Activated CD4-positive, alpha-beta T cell treated with anti-CD3 and anti-CD28 coated beads for 36 hours (primary cell): ENCODE results near the gene TWIST1. TPM values are rescaled to one million over a fixed set of nuclear protein-coding genes. Genes with fewer than 3 reads are reported as not detected.

ENCODE experiments used
- ATAC-seq: fragments of 200-7000 bp; cut with Tn5 transposase; one replicate; pipeline ENCODE4 v1.10.0; 2021; ENCODE audit warnings: mild to moderate bottlenecking, moderate library complexity
- CTCF ChIA-PET: fragments of 350-600 bp; sonication (Branson Sonifier 250); formaldehyde crosslinking; loops from one replicate; lab custom pipeline; 2021; ENCODE audit warnings: antibody characterized with exemption; lab: Charles Lee
- POLR2A ChIA-PET: fragments of 350-600 bp; sonication (Branson Sonifier 250); formaldehyde crosslinking; loops from one replicate; lab custom pipeline; 2021; ENCODE audit warnings: antibody characterized with exemption, inconsistent platforms; lab: Charles Lee
- DNase-seq: peaks from one replicate; pipeline ENCODE4 v3.0.0-alpha.2; 2020
- H3K27ac Mint-ChIP-seq: one replicate; pipeline ENCODE4 v1.8.0; 2021; ENCODE audit warnings: mixed read lengths
- H3K27me3 Mint-ChIP-seq: one replicate; pipeline ENCODE4 v1.8.0; 2021; ENCODE audit warnings: mixed read lengths
- H3K36me3 Mint-ChIP-seq: one replicate; pipeline ENCODE4 v1.8.0; 2021; ENCODE audit warnings: low read depth, mixed read lengths
- H3K4me1 Mint-ChIP-seq: one replicate; pipeline ENCODE4 v1.8.0; 2021; ENCODE audit warnings: mixed read lengths
- H3K4me3 Mint-ChIP-seq: one replicate; pipeline ENCODE4 v1.8.0; 2021; ENCODE audit warnings: mild to moderate bottlenecking, moderate library complexity, mixed read lengths
- H3K9me3 Mint-ChIP-seq: one replicate; pipeline ENCODE4 v1.8.0; 2021; ENCODE audit warnings: low read depth, mixed read lengths
- intact Hi-C, 2 experiments: fragments of 100-400 bp; cut with DNase I in 1 of 2; cut with micrococcal nuclease in 1 of 2; formaldehyde crosslinking; loops; one replicate each; pipeline versions ENCODE4 v1.14.2 to v1.15.1; 2022 to 2024; cut with DNase I, micrococcal nuclease
- total RNA-seq, 2 experiments: library from RNA; stranded (reverse); gene quantifications; one replicate each; pipeline ENCODE4 v1.2.3, GENCODE V29; 2021

TWIST1 gene
- total RNA-seq, 2 experiments from 2014 or later, result 1.2 TPM

GRCh38 chr7:19111474-19112273 is 5.8 kb downstream of the TWIST1 start:
- Mint-ChIP-seq H3K27me3 (peaks cover 75% of the 10 kb centered on the region), H3K27ac (no peak overlapping the region), H3K36me3 (peaks cover 2% of the 10 kb centered on the region), H3K4me3 (no peak overlapping the region), H3K9me3 (no peaks in the 10 kb centered on the region), H3K4me1 (peaks cover 6% of the 10 kb centered on the region)
- intact Hi-C loops, result no loop called here
- ATAC-seq (no peak), DNase-seq (no peak)
- CTCF ChIA-PET, result no interaction called here
- POLR2A ChIA-PET, result no interaction called here

DNA sequence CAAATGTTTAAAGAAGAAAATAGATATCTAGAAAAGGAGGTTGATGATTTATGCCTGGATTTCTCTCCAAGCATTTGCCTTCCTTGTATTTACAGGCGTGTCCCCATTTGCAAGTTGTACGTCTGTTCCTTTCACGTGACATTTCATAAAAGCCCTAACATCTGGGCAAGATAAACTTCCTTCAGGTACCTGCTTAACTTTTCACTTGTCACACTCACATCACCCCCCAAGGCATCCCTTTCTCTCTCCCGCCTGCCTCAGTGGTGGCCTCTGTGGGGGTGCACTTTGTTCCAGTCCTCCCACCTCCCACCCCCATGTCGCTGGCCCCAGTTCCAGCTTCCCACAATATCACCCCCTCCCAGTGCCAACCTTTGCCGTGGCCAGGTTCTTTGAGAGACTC is 6.7 kb downstream of the TWIST1 start:
- Mint-ChIP-seq H3K27me3 (peaks cover 80% of the 10 kb centered on the region), H3K9me3 (no peaks in the 10 kb centered on the region), H3K4me3 (no peak overlapping the region), H3K27ac (no peak overlapping the region), H3K4me1 (peaks cover 2% of the 10 kb centered on the region), H3K36me3 (peaks cover 2% of the 10 kb centered on the region)
- ChIA-PET POLR2A (no interaction called here), CTCF (no interaction called here)
- ATAC-seq (no peak), DNase-seq (no peak)
- intact Hi-C loops, result no loop called here

- POLR2A ChIA-PET, result no interaction called here
These were observed 7.3 kb downstream of the TWIST1 start for GRCh38 chr7:19110026-19110730.

DNA sequence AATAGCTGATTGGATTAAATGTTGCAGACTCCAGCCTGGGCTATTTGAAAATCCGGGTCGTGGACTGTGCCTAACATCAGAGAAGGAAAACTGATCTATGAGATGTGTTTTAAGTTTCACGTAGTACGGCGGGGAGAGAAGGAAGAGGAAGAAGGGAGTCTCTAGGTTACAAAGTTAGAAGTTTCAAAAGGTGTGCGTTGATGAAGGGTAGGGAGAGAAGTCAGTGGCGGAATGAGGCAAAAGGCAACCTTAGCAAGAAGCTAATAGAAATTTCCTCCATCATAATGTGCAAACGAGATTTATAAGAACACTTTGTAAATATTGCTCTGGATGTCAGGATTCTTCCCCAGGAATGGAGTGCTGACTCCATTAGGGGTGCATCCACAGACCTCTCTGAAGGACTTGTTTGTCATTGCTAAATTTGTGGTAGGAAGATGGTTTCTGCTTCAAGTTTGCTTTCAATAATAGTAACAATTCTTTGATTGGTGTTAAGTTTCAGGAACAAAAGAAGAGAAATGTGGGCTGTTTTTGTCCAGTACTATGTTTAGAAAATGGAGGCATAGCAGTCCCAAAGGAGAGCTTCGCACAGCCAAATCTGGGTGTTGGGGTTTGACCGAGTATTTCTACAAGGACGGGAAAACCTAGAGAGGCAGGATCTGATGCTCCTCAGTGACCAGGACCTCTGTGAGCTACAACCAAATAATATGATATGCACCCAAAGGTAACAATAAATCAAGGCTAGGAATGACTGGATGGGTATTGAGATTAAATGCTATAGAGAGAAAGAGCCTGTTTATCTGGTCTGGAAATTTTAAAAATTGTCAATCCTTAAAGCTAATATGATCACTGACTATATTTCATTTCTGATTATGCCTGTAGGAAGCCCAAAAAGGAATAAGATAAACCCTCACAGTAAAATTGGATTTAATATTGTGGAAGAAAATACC is 8.2 kb downstream of the TWIST1 start:
- Mint-ChIP-seq H3K4me1 (peaks cover 2% of the 10 kb centered on the region), H3K27ac (no peak overlapping the region), H3K4me3 (no peak overlapping the region), H3K27me3 (peaks cover 87% of the 10 kb centered on the region), H3K9me3 (no peaks in the 10 kb centered on the region), H3K36me3 (peaks cover 2% of the 10 kb centered on the region)
- ATAC-seq (no peak), DNase-seq (no peak)
- intact Hi-C loops, result loop anchor here (5.0 kb wide), 2 partner anchors 33 to 1683 kb away; no protein-coding TSS in a partner anchor
- POLR2A ChIA-PET, result no interaction called here
- CTCF ChIA-PET, result no interaction called here

More at GRCh38 chr7:19110026-19110730, 7.3 kb downstream of the TWIST1 start:
- Mint-ChIP-seq H3K4me1 (peaks cover 2% of the 10 kb centered on the region), H3K9me3 (no peaks in the 10 kb centered on the region), H3K27ac (no peak overlapping the region), H3K36me3 (peaks cover 2% of the 10 kb centered on the region), H3K4me3 (no peak overlapping the region), H3K27me3 (peaks cover 84% of the 10 kb centered on the region)
- no peak for DNase-seq
- ATAC-seq, result no peak
- CTCF ChIA-PET, result no interaction called here
- intact Hi-C loops, result no loop called here

DNA sequence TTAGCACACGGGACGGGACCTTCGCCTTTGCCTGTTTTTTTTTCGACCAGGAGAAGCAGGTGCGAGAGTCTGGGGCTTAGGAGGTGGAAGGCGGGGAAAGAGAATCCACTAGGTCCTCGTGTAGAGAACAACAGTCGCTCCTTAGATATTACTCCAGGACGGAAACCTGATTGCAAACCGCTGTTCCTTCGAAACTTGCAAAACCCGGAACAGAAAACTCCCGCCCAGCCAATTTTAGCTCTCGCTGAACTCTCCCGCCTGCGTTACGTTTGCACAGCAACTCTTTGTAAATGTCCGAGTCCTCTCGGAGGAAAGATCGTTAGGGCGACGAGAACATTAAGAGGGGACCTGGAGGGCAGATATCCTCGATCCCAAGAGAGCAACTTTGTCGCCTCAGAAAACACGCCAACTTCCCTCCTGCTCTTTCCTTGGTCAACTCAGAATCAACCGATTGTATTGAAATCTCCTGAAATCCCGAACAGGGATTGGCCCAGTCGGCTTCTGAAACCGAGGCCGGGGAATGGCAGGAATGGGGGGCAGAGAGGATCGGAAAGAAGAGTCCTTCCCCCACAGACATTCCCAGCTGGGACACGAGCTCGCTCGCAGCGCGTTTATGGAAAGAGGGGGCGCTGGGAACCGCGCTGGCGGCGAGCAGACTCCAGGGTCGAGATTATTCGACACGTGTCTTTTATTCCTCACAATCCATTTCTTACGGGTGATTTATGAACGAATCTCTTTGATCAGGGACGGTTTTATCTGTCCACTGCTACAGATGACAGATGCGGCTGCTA is 9.9 kb downstream of the TWIST1 start:
- Mint-ChIP-seq H3K36me3 (peaks cover 2% of the 10 kb centered on the region), H3K27ac (no peak overlapping the region), H3K9me3 (no peaks in the 10 kb centered on the region), H3K4me3 (no peak overlapping the region), H3K27me3 (peaks cover 85% of the 10 kb centered on the region), H3K4me1 (peaks cover 2% of the 10 kb centered on the region)
- intact Hi-C loops, result loop anchor here (5.0 kb wide), 2 partner anchors 35 to 1685 kb away; no protein-coding TSS in a partner anchor
- POLR2A ChIA-PET, result no interaction called here
- CTCF ChIA-PET, result no interaction called here
- DNase-seq (no peak), ATAC-seq (no peak)

GRCh38 chr7:19107081-19107355 is 10.4 kb downstream of the TWIST1 start:
- POLR2A ChIA-PET, result no interaction called here

GRCh38 chr7:19106241-19107080 is 11.0 kb downstream of the TWIST1 start:
- Mint-ChIP-seq H3K36me3 (peaks cover 2% of the 10 kb centered on the region), H3K27me3 (peaks cover 76% of the 10 kb centered on the region), H3K4me3 (no peak overlapping the region), H3K9me3 (no peaks in the 10 kb centered on the region), H3K27ac (no peak overlapping the region), H3K4me1 (peaks cover 2% of the 10 kb centered on the region)
- CTCF ChIA-PET, result interaction anchor here (0.6 to 0.7 kb wide), 2 partner anchors 953 to 1493 kb away, joined by 3 to 4 read pairs; no protein-coding TSS in a partner anchor
- POLR2A ChIA-PET, result no interaction called here
- intact Hi-C loops, result loop anchor here (5.0 kb wide), 2 partner anchors 36 to 1686 kb away; no protein-coding TSS in a partner anchor
- DNase-seq (no peak), ATAC-seq (no peak)

More at GRCh38 chr7:19107081-19107355, 10.4 kb downstream of the TWIST1 start:
- H3K4me3 Mint-ChIP-seq, result no peak overlapping the region
- DNase-seq (no peak), ATAC-seq (no peak)
- no peaks in the 10 kb centered on the region for H3K9me3 Mint-ChIP-seq
- peaks cover 81% of the 10 kb centered on the region for H3K27me3 Mint-ChIP-seq
- CTCF ChIA-PET, result interaction anchor here (0.6 kb wide), 1 partner anchor 1493 kb away, joined by 3 read pairs; no protein-coding TSS in a partner anchor
- H3K4me1 Mint-ChIP-seq, result peaks cover 2% of the 10 kb centered on the region
- no peak overlapping the region for H3K27ac Mint-ChIP-seq
- peaks cover 2% of the 10 kb centered on the region for H3K36me3 Mint-ChIP-seq
- intact Hi-C loops, result loop anchor here (5.0 kb wide), 2 partner anchors 35 to 1685 kb away; no protein-coding TSS in a partner anchor

DNA sequence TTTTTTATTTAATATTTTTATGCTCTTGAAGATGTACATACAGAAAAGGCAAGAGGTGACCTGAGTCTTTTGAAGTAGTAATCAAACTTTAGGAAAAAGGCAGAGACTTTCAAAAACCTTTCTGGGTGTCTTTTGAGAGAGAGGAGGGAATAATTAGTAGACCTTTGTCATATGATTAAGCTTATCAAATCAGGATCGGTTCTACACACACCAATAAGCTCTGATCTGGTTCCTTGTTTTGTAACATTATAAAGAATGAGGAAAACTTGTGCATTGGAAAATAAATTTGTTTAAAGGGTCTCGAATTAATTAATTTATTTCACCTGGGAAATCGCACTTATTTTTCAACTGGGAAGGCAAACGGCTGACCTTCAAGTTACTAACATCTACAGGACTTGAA is 11.9 kb downstream of the TWIST1 start:
- ATAC-seq (no peak), DNase-seq (no peak)
- H3K27ac Mint-ChIP-seq, result no peak overlapping the region
- H3K4me1 Mint-ChIP-seq, result peaks cover 2% of the 10 kb centered on the region
- POLR2A ChIA-PET, result no interaction called here
- H3K36me3 Mint-ChIP-seq, result peaks cover 2% of the 10 kb centered on the region
- H3K9me3 Mint-ChIP-seq, result no peaks in the 10 kb centered on the region
- intact Hi-C loops, result loop anchor here (5.0 kb wide), 2 partner anchors 37 to 1687 kb away; no protein-coding TSS in a partner anchor
- CTCF ChIA-PET, result no interaction called here
- no peak overlapping the region for H3K4me3 Mint-ChIP-seq
- peaks cover 66% of the 10 kb centered on the region for H3K27me3 Mint-ChIP-seq

DNA sequence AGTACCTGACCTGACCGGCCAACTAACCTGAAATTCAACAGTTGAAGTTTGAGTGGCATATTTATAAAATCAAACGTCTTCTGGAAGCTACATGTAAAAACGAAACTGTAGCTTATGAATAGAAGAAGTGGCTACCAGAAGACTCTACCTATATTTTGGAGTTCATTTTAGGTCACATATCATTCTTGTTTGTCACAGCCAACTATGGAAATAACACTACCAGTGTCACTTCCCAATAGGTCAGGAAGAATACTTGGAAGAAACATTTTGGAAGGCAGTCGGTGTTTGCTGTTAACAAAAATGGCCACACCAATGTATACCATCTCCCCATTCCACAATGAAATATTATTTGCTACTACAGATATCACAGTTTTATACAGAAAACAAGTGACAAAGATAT is 12.6 kb downstream of the TWIST1 start:
- H3K27ac Mint-ChIP-seq, result no peak overlapping the region
- H3K27me3 Mint-ChIP-seq, result peaks cover 61% of the 10 kb centered on the region
- H3K36me3 Mint-ChIP-seq, result no peaks in the 10 kb centered on the region
- H3K4me1 Mint-ChIP-seq, result peaks cover 2% of the 10 kb centered on the region
- intact Hi-C loops, result loop anchor here (5.0 kb wide), 2 partner anchors 37 to 1687 kb away; no protein-coding TSS in a partner anchor
- CTCF ChIA-PET, result no interaction called here
- no peak overlapping the region for H3K4me3 Mint-ChIP-seq
- H3K9me3 Mint-ChIP-seq, result no peaks in the 10 kb centered on the region
- DNase-seq (no peak), ATAC-seq (no peak)
- POLR2A ChIA-PET, result no interaction called here

GRCh38 chr7:19102884-19103283 is 14.6 kb downstream of the TWIST1 start:
- peaks cover 43% of the 10 kb centered on the region for H3K27me3 Mint-ChIP-seq
- ChIA-PET POLR2A (no interaction called here), CTCF (no interaction called here)
- intact Hi-C loops, result no loop called here
- H3K4me3 Mint-ChIP-seq, result no peak overlapping the region
- H3K36me3 Mint-ChIP-seq, result no peaks in the 10 kb centered on the region
- no peaks in the 10 kb centered on the region for H3K4me1 Mint-ChIP-seq
- H3K27ac Mint-ChIP-seq, result no peak overlapping the region
- H3K9me3 Mint-ChIP-seq, result no peaks in the 10 kb centered on the region
- DNase-seq (no peak), ATAC-seq (no peak)
